ENCODE measurements around the gene XXYLT1.

XXYLT1 gene

GRCh38 chr3:195070336-195070735, 200.6 kb downstream of the XXYLT1 start:
- FAIRE-seq (no peak), DNase-seq (ENCODE audit: insufficient read length) (no peak)
- TF ChIP-seq POLR2AphosphoS5 (IDR thresholded peaks at IDR 0.05; ENCODE audit: low read depth, low read length) (no peak), TAF1 (IDR thresholded peaks at IDR 0.05; ENCODE audit: borderline replicate concordance, low read depth, low read length) (no peak), POLR2A (IDR thresholded peaks at IDR 0.05; ENCODE audit: low read depth, low read length) (no peak)

GRCh38 chr3:195069501-195070251, 201.3 kb downstream of the XXYLT1 start:
- no peak for TF ChIP-seq POLR2A (IDR thresholded peaks at IDR 0.05; ENCODE audit: low read depth, low read length)
- TF ChIP-seq TAF1 (IDR thresholded peaks at IDR 0.05; ENCODE audit: borderline replicate concordance, low read depth, low read length): no peak
- DNase-seq (ENCODE audit: insufficient read length): no peak
- FAIRE-seq: no peak

GRCh38 chr3:195068084-195069080, 202.6 kb downstream of the XXYLT1 start:
- no peak for TF ChIP-seq POLR2AphosphoS5 (IDR thresholded peaks at IDR 0.05; ENCODE audit: low read depth, low read length)
- no peak for TF ChIP-seq TAF1 (IDR thresholded peaks at IDR 0.05; ENCODE audit: borderline replicate concordance, low read depth, low read length)
- TF ChIP-seq POLR2A (IDR thresholded peaks at IDR 0.05; ENCODE audit: low read depth, low read length): no peak
- no peak for FAIRE-seq
- DNase-seq (ENCODE audit: insufficient read length): no peak

DNA sequence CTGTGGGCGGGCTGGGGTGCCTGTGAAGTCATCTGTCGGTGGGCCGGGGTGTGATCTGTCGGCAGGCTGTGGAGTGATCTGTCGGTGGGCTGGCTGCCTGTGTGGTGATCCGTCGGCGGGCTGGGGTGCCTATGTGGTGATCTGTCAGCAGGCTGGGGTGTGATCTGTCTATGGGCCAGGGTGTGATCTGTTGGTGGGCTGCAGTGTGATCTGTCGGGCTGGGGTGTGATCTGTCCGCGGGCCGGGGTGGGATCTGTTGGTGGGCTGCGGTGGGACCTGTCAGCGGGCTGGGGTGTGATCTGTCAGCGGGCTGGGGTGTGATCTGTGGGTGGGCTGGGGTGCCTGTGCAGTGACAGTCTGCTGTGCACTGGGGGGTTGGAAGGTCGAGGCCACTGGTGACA, 204.5 kb downstream of the XXYLT1 start:
- DNase-seq (ENCODE audit: insufficient read length): no peak
- TF ChIP-seq TAF1 (IDR thresholded peaks at IDR 0.05; ENCODE audit: borderline replicate concordance, low read depth, low read length): no peak
- no peak for TF ChIP-seq POLR2A (IDR thresholded peaks at IDR 0.05; ENCODE audit: low read depth, low read length)
- no peak for TF ChIP-seq POLR2AphosphoS5 (IDR thresholded peaks at IDR 0.05; ENCODE audit: low read depth, low read length)
- no peak for FAIRE-seq

DNA sequence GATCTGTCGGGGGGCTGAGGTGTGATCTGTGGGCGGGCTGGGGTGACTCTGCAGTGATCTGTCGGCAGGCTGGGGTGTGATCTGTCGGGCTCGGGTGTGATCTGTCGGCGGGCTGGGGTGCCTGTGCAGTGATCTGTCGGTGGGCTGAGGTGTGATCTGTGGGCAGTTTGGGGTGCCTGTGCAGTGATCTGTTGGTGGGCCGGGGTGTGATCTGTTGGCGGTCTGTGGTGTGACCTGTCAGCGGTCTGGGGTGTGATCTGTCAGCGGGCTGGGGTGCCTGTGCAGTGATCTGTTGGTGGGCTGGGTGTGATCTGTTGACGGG, 205.1 kb downstream of the XXYLT1 start:
- DNase-seq (ENCODE audit: insufficient read length) (no peak), FAIRE-seq (no peak)
- TF ChIP-seq POLR2AphosphoS5 (IDR thresholded peaks at IDR 0.05; ENCODE audit: low read depth, low read length) (no peak), POLR2A (IDR thresholded peaks at IDR 0.05; ENCODE audit: low read depth, low read length) (no peak), TAF1 (IDR thresholded peaks at IDR 0.05; ENCODE audit: borderline replicate concordance, low read depth, low read length) (no peak)

GRCh38 chr3:195065142-195065863, 205.7 kb downstream of the XXYLT1 start:
- FAIRE-seq (no peak), DNase-seq (ENCODE audit: insufficient read length) (no peak)
- no peak for TF ChIP-seq TAF1 (IDR thresholded peaks at IDR 0.05; ENCODE audit: borderline replicate concordance, low read depth, low read length)
- no peak for TF ChIP-seq POLR2A (IDR thresholded peaks at IDR 0.05; ENCODE audit: low read depth, low read length)
- TF ChIP-seq POLR2AphosphoS5 (IDR thresholded peaks at IDR 0.05; ENCODE audit: low read depth, low read length): no peak

DNA sequence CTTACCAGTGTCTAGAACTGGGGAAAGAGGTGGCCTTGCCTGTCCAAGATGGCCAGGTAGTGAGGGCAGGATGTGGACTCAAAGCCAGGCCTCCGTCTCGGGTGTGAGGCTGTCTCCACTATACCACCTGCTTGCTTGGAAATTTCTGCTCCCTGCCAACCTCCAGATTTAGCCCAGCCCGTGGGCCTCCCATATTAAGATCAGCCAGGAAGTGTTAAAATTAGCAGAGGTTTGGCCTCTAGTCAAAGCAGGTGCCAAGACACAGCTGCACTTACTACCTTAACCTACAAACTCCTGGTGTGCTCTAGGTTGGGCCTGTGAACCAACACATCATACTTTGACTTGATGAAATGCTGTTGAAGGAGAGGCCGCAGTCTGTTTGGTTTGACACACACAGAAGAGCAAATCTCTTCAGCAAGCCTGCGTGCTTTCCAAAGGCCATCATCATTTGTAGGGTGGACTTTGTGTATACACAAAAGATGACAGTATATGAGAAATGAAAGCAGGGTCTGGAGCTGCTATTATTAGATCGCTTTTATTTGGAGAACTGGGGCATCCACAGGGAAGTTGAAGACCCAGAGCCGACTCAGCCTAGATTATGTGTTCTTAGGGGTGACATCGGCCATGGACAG, 206.5 kb downstream of the XXYLT1 start:
- DNase-seq (ENCODE audit: insufficient read length) (no peak), FAIRE-seq (no peak)
- TF ChIP-seq POLR2A (IDR thresholded peaks at IDR 0.05; ENCODE audit: low read depth, low read length) (no peak), POLR2AphosphoS5 (IDR thresholded peaks at IDR 0.05; ENCODE audit: low read depth, low read length) (no peak)

DNA sequence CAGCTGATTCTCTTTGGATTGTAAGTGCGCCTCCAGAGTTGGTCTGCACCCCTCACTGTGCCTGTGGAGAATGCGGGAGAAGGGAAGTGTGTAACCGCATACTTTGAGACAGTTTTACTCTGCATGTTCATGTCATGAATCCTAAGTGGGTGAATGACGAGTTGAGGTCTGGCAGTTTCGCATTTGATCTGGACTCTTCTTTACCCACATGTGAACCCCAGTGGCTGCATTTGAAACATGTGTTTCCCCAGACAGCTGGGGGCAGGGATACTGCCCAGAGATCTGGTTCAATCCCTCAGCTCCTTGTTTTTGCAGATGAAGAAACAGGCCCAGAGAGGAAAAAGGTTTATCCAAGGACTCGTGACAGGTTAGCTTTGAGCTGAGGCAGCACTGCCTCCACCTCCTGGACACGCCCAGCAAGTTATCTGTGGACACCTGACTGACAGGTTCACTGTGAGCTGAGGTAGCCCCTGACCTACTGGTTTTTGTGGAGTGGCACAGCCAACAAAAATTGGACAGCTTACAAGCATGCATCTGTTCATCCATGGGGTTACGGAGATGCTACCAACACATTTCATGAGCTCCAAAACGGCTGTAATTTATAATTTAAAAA, 207.3 kb downstream of the XXYLT1 start:
- no peak for TF ChIP-seq POLR2AphosphoS5 (IDR thresholded peaks at IDR 0.05; ENCODE audit: low read depth, low read length)
- TF ChIP-seq POLR2A (IDR thresholded peaks at IDR 0.05; ENCODE audit: low read depth, low read length): no peak
- TF ChIP-seq TAF1 (IDR thresholded peaks at IDR 0.05; ENCODE audit: borderline replicate concordance, low read depth, low read length): no peak
- no peak for DNase-seq (ENCODE audit: insufficient read length)
- no peak for FAIRE-seq

DNA sequence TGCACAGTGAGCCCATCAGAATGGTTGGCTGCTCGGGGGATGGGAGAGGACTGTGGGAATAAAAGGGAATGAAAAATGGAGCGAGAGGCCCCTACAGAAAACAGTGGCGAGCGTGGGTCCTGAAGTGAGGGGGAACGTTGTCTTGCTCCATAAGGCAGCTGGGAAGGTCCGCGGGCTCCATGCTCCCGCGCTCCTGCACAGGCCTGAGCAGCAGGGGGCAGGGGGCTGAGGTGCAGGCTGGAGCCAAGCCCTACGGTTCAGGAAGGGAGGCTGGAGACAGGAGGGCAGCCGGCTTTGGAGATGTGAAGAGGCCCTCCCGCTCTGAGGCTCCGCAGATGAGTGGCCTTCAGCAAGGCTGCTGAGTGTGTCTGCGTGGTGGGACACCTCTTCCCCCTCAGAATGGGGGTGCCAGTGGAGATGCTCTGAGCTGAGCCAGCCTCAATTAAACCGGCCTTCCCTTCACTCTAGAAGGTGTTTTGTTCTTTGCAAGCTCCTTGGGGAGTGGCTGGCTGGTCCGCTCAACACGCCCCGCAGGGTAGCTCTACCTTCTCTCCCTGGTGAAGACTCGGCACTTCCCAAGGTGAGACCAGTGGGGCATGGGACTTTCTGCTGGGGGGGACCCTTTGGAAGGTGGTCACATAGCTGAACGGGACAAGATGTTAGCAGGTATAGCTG, 208.0 kb downstream of the XXYLT1 start:
- no peak for FAIRE-seq
- TF ChIP-seq POLR2A (IDR thresholded peaks at IDR 0.05; ENCODE audit: low read depth, low read length): no peak
- TF ChIP-seq POLR2AphosphoS5 (IDR thresholded peaks at IDR 0.05; ENCODE audit: low read depth, low read length): no peak
- TF ChIP-seq TAF1 (IDR thresholded peaks at IDR 0.05; ENCODE audit: borderline replicate concordance, low read depth, low read length): no peak
- DNase-seq (ENCODE audit: insufficient read length): no peak
